GM21528 (cell line): Measurements from ENCODE around the gene COL6A5.
"Not testable (repeated sequence)": the region's sequence is repeated elsewhere in the genome, so short reads cannot be mapped to it uniquely, and the experiment has no call there.

Experiments used
- ATAC-seq: cut with Tn5 transposase; IDR thresholded peaks from one replicate; pipeline ENCODE4 v1.9.1; 2021; ENCODE audit warnings: mild to moderate bottlenecking, moderate library complexity; ENCODE audit not compliant: unreplicated experiment, low FRiP score

The COL6A5 gene

DNA sequence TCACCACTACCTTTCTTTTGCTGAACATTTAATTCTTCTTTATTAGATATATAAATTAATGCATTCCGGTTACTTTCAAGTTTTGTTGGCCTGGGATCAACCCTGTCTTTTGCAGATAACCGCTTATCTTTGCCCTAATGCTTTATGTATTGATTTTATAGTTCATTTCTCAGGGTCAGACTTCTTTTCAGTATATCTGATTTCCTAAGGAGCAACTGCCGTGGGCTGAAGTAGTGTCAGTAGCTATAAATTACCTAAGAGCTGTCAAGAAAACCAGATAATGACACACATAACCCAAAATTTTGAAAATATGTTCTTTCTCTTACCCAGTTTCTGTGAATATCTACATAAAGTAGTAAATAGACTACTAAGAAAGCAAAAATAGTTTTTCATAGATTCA is 38.0 kb downstream of the COL6A5 start:
- no peak for ATAC-seq

DNA sequence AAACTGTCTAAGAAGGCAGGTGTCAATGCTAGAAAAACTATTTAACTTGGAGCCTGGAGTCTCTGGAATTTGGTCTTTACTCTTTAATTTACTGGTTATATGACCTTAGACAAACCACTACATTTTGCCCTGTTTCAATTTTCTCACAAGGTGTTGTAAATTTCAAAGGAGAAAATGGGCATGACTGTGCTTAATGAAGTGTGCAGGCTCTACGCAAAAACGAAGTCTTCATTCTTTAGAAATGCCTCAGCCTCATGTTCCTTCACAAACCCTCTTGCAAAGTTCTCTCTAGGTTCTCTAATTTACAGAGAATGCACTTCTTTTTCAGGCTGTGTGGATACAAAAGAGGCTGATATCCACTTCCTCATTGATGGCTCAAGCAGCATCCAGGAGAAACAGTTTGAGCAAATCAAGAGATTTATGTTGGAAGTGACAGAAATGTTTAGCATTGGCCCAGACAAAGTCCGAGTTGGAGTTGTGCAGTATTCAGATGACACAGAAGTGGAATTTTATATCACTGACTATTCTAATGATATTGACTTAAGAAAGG is 39.1 kb downstream of the COL6A5 start:
- no peak for ATAC-seq

GRCh38 chr3:130386604-130387263 is 41.3 kb downstream of the COL6A5 start:
- no peak for ATAC-seq

DNA sequence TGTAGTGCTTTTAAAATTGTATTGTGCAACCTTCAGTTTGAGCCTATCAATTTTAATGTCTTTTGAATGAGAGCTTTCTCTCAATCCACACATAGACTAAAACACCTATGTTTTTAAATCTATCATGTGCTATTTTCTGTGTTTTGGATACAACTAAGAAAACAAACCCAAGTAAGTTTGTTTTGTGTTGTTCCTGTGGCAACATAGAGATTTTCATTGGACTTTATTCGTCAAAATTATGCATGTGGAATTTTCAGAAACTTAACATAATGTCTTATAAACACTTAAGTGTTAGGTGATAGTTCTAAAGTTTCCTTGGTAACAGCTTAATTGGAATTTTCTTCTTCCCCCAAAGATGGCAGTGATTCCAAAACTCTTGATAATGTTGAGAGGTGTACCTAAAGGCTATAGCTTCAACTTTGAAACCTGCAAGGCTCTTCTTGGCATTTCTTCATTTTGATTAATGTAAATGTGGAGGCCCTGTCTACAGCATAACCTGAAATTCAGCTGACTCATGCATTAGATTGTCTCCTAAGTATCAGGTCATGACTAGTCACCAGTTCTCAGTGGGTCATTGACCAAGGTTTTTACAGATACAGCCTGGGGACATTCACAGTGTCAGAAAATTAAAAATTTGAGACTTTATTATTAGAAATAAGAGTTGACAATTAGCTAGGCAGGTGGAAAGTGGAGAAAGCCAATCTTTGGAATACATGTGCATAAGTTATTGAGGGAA is 44.4 kb downstream of the COL6A5 start:
- ATAC-seq = no peak

DNA sequence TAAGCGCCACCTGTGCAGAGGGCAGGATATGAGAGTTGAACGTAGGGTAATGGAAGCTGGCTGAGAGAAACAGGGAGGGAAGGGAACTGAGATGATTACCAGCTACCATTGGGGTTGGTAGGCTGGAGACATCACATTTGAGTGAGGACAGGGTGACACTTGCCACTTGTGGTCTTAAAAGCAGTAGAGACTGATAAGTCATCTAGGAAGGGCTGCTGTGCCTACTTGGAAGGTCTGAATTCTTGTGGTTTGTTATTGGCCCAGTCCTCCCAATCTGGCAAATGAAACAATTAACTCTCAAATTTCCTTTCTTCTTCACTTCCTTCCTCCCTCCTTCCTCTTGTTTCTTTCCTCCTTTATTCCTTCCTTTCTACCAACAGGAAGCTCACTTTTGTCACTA is 46.8 kb downstream of the COL6A5 start:
- no peak for ATAC-seq

DNA sequence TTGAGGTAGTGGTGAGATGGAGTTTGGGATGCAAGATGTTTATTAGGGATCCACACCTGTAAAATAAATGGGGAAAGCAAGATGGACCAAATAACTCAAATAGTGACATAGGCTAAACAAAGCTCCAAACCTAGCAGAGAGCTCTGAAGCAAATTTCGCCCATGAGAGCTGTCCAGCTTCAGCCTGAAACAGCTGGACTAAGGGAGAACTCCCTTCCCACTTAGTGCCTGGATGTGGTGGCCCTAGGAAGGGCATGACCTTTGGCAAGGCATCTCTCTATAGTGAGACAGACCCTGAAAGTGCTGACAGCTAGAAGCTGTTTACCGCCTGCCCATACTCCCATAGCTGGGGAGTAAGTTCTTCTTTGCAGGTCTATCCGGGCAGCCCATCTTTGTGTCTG is 48.1 kb downstream of the COL6A5 start:
- no peak for ATAC-seq

DNA sequence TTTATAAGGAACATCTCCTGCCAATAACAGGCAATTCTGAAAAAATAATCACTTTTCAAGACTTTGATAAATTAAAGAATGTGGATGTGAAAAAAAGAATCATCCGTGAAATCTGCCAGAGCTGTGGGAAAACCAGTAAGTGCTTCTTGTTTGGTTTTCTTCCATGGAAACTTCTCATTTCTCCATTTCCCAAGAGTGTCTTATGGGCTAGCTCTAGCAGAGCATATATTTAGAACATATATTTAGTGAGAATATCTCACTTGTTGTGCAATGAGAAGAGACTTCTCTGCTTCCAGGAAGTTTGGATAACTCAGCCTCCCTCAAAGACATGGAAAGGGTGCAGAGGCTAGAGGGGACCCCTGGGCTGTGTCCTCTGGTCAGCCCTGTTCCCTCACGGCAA is 49.9 kb downstream of the COL6A5 start:
- no peak for ATAC-seq

DNA sequence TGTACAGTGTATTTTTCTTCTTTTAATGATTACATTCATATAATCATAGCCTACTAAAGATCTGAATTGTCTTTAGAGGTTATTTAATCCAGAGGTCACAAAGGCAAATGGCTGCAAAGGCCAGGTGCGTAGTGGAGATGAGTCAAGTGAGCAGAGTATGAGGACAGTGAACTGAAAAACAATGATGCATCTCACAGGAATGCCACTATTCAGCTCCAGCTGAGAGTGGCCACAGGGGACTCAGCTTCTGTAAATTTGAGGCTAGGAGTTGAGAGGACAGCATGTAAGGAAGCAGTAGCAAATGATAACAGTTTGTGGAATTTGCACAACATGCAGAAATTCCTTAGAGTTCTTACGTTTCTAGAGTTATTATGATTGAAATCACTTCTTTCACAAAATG is 50.4 kb downstream of the COL6A5 start:
- ATAC-seq = no peak

GRCh38 chr3:130404401-130404800 is 58.9 kb downstream of the COL6A5 start:
- ATAC-seq = no peak

DNA sequence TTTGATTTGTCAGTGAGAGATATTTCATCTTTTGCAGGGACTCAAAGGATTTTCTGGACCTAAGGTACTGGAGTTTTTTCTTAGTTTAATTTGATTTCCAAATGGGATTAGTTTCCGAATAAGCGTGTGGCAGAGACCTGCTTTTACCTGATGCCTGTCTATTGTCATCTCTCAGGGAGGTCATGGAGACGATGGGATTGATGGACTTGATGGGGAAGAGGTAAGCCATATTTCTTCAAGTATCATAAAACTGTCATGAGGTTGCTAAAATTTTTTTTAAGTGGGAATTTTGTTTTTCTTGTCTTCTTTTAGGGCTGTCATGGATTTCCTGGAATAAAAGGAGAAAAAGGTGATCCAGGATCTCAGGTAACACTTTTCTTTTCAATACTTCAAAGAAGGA is 60.5 kb downstream of the COL6A5 start:
- ATAC-seq = no peak

- not testable (repeated sequence) for ATAC-seq
These were observed 62.8 kb downstream of the COL6A5 start for GRCh38 chr3:130408253-130408652.

- no peak for ATAC-seq
These were observed 65.8 kb downstream of the COL6A5 start for GRCh38 chr3:130411320-130411719.

- ATAC-seq = no peak
These were observed 67.6 kb downstream of the COL6A5 start for GRCh38 chr3:130412991-130413560.

DNA sequence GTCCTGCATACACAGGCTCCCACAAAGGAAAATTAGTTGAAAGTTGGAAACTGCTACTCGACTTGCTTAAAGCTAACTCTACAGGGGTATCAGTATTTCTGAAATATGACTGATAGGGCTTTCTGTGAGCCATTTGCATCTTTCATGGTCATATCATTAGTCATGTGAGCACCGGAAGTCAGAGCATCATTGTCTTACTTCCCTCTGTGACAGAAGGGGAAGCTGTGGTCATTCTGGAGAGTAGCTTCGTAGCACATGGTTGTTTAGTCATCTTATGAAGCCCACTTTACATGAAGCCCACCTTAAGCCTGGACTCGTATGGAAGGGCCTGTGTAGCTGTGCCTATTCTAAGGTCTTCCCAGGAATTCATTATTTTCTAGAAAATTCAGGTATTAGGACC is 69.0 kb downstream of the COL6A5 start:
- no peak for ATAC-seq

DNA sequence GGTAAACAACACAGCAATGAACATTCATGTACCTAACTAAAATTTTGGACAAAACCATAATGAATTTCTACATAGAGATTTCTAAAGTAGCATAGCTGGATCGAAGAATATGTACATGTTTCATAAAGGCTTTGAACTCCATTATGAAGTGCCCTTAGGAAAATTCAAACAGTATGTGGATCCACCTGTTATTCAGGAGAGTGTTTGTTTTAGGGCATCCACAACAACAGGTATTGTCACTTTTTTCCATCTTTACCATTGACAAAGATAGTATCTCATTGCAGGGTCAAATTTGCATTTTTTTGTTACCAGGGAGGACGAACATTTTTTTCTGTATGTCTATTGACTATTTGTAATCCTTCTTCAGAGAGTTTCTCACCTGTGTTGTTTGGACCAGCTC is 75.0 kb downstream of the COL6A5 start:
- no peak for ATAC-seq

GRCh38 chr3:130423064-130423463 is 77.6 kb downstream of the COL6A5 start:
- ATAC-seq = no peak

GRCh38 chr3:130424837-130425236 is 79.4 kb downstream of the COL6A5 start:
- no peak for ATAC-seq

GRCh38 chr3:130425484-130425883 is 80.0 kb downstream of the COL6A5 start:
- ATAC-seq = no peak

GRCh38 chr3:130426206-130426605 is 80.7 kb downstream of the COL6A5 start:
- ATAC-seq = no peak

GRCh38 chr3:130428871-130429712 is 83.6 kb downstream of the COL6A5 start:
- no peak for ATAC-seq

DNA sequence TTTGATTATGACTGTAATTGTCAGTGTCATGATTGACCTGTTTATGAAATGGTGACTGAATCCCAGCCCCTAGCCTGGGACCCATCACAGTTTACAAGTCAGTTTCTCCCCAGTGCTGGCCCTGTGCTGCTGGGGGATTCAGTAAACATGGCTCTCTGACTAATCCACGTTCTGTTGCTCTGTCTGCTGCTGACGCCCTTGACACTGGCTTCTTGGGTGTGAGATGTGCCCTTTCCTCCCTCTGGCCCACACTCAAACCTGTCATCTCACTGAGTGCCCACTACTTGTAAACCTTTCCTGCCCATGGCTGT is 84.2 kb downstream of the COL6A5 start:
- no peak for ATAC-seq
